GM20000 (cell line): ENCODE measurements around the gene FARSB.

ENCODE experiments used
- DNase-seq: peaks from one replicate; pipeline ENCODE4 v3.0.0; 2012; ENCODE audit warnings: low spot score
- CTCF ChIP-seq: IDR thresholded peaks from 2 replicates; pipeline ENCODE4 v1.5.1; 2012; ENCODE audit warnings: mild to moderate bottlenecking, control low read depth; ENCODE audit errors: extremely low read depth, missing control alignments

Gene FARSB

DNA sequence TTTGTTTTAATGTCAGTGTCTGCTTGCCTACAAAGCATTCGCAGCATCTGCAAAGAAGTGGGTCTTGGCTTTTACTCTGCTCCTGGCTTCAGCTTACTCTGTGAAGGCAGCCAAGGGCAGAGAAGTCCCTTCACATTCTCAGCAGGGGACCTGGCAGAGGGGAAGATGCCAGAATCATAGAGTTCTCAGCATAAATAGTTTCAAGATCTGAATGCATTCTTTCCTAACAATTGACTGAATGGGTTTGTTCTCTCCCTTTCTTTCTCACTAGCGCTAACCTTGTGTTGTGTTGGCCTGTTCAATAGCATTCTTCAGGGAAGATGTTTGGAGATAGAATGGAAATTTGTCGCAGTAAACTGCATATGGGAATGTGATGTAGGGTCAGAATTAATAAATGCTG lies 106.9 kb downstream of the FARSB start:
- no peak for DNase-seq

GRCh38 chr2:222547083-222547482 lies 108.8 kb downstream of the FARSB start:
- no peak for TF ChIP-seq CTCF
- DNase-seq: no peak

More for the DNA sequence above, 106.9 kb downstream of the FARSB start:
- no peak for TF ChIP-seq CTCF

DNA sequence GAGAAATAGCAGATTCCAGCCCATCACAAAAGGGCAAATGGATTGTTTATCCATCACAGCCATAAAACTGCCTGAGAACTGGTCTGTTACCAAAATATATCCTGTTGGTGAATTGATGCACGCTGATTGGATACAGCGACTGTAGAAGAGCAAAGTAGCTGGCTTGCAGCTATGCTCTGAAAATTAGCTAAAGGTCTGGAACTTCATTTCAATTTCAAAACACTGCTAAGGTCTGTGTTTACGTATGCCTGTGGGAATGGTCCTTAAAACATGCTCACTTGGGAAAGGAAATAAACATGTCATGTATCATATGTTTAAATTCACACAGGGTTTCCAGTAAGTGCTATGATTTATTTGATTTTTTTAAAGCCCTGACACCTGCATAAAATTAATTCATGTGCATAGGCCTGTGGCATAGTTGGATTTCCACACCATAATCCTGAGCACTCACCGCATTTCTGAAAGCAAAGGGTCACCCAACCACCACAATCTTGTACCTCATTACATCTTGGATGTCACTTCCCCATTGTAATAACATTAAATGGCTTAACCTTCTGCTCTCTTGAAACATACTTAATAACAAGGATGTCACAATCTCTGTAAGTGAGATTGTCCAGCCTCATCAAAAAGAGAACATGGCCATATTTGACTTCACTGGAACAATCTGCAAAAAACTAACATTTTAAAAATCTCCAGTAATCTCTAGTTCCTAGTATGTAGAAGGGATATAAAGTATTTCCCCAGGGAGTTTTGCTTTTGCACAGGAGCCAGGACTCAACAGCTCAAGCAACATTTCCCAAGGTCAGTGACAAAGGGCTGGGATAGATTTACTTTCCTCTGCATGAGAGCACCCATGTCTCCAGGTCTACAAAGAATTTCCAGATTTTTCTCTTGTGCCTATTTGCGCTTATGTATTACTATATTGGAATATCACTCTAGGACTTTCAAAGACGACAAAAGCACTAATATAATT lies 109.8 kb downstream of the FARSB start:
- no peak for DNase-seq

GRCh38 chr2:222544661-222545060 lies 111.2 kb downstream of the FARSB start:
- TF ChIP-seq CTCF: no peak
- DNase-seq: no peak

More for the DNA sequence above, 109.8 kb downstream of the FARSB start:
- no peak for TF ChIP-seq CTCF

DNA sequence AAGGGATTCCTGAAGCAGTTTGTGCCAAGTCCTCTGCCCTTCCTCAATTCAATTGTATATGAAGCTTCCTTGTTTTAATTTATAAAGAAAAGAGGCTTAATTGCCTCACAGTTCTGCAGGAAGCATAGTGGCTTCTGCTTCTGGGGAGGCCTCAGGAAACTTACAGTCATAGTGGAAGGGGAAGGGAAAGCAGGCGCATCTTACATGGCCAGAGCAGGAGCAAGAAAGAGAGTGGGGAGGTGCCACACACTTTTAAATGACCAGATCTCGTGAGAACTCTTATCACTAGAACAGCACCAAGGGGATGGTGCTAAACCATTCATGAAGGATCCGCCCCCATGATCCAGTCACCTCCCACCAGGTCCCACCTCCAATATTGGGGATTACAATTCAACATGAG lies 117.4 kb downstream of the FARSB start:
- TF ChIP-seq CTCF: no peak
- DNase-seq: no peak

GRCh38 chr2:222535477-222535876 lies 120.4 kb downstream of the FARSB start:
- no peak for TF ChIP-seq CTCF
- no peak for DNase-seq

GRCh38 chr2:222532315-222532714 lies 123.6 kb downstream of the FARSB start:
- no peak for DNase-seq
- TF ChIP-seq CTCF: no peak
